Panc1 (cell line): ENCODE measurements around the gene ZNF451. TPM values are rescaled to one million over a fixed set of nuclear protein-coding genes. Genes with fewer than 3 reads are reported as not detected.

Source experiments
- ATAC-seq: fragments of 200-7000 bp; cut with Tn5 transposase; 2 replicates; pipeline ENCODE4 v1.9.1; 2020; ENCODE audit warnings: mild to moderate bottlenecking, moderate library complexity
- BruUV-seq: library from RNA; stranded (reverse); fragments of 400-500 nt; replicated peaks from 2 replicates; lab custom pipeline; 2021; lab: Mats Ljungman, UMichigan
- CTCF ChIA-PET: fragments of 300-600 bp; sonication (Branson Sonifier 250); formaldehyde crosslinking; loops from one replicate; lab custom pipeline; 2022; ENCODE audit warnings: antibody characterized with exemption; lab: Charles Lee
- POLR2A ChIA-PET: fragments of 300-600 bp; sonication (Branson Sonifier 250); formaldehyde crosslinking; loops from one replicate; lab custom pipeline; 2022; ENCODE audit warnings: antibody characterized with exemption; lab: Charles Lee
- DNase-seq: peaks from one replicate; pipeline ENCODE4 v3.0.0-alpha.2; 2010; ENCODE audit warnings: low read depth, low spot score
- H3K27ac ChIP-seq: 2 replicates; pipeline ENCODE4 v1.5.1; 2011; ENCODE audit warnings: mild to moderate bottlenecking, low read length, inconsistent platforms
- H3K27me3 ChIP-seq: fragments of 200-500 bp; sonication (Bioruptor generic); 2 replicates; pipeline ENCODE4 v1.6.0; 2014; ENCODE audit warnings: low read length, inconsistent platforms; ENCODE audit not compliant: control insufficient read depth, insufficient read depth
- H3K36me3 ChIP-seq: fragments of 200-500 bp; sonication (Bioruptor generic); 2 replicates; pipeline ENCODE4 v1.5.1; 2014; ENCODE audit warnings: inconsistent platforms, mild to moderate bottlenecking, low read length, moderate library complexity; ENCODE audit not compliant: control insufficient read depth, insufficient read depth
- H3K4me1 ChIP-seq: 2 replicates; pipeline ENCODE4 v1.5.1; 2011; ENCODE audit warnings: inconsistent platforms, mild to moderate bottlenecking, low read length, moderate library complexity; ENCODE audit not compliant: control insufficient read depth, insufficient read depth
- H3K4me3 ChIP-seq, 2 experiments: 2 replicates each; pipeline ENCODE4 v1.5.1; 2011 to 2012; ENCODE audit warnings: low read depth in 2 of 2, low read length in 2 of 2, mild to moderate bottlenecking in 2 of 2, inconsistent platforms in 1 of 2, moderate library complexity in 1 of 2
- H3K9me3 ChIP-seq: fragments of 200-500 bp; sonication (Bioruptor generic); 2 replicates; pipeline ENCODE4 v1.5.1; 2014; ENCODE audit warnings: low read depth, mild to moderate bottlenecking, inconsistent platforms, low read length, moderate library complexity; ENCODE audit not compliant: control insufficient read depth, insufficient read depth
- POLR2AphosphoS5 ChIP-seq: IDR thresholded peaks from 2 replicates; pipeline ENCODE4 v1.6.1; 2012; ENCODE audit warnings: mild to moderate bottlenecking, low read depth, low read length, moderate library complexity
- SIN3A ChIP-seq: IDR thresholded peaks from 2 replicates; pipeline ENCODE4 v1.6.1; 2012; ENCODE audit warnings: low read depth, mild to moderate bottlenecking, low read length, moderate library complexity, borderline replicate concordance; ENCODE audit not compliant: insufficient read depth
- TCF7L2 ChIP-seq: IDR thresholded peaks from 2 replicates; pipeline ENCODE4 v1.6.1; 2011; ENCODE audit warnings: mild to moderate bottlenecking, low read depth, low read length, inconsistent platforms
- in situ Hi-C: cut with HindIII; loops from 2 replicates; pipeline ENCODE4 v1.10.0; 2016; ENCODE audit warnings: low sequenced_read_pairs, low pct_unique_long_range_greater_than_20kb
- intact Hi-C: fragments of 100-400 bp; cut with micrococcal nuclease; formaldehyde crosslinking; loops from one replicate; pipeline ENCODE4 v1.10.0; 2022; ENCODE audit not compliant: unreplicated experiment
- total RNA-seq: library from RNA; stranded (reverse); gene quantifications from one replicate; pipeline ENCODE4 v1.2.1, GENCODE V29; 2021; ENCODE audit not compliant: unreplicated experiment
- TF ChIP-seq, protein P1 (sequence below), 2 experiments: IDR thresholded peaks; 2 replicates each; pipeline ENCODE4 v1.6.1; 2011 to 2012; ENCODE audit warnings: low read depth in 2 of 2, control low read depth in 1 of 2, low read length in 1 of 2, mild to moderate bottlenecking in 1 of 2, moderate library complexity in 1 of 2; ENCODE audit not compliant: insufficient read depth in 1 of 2
- TF ChIP-seq, protein P2 (sequence below): fragments of 450-650 bp; IDR thresholded peaks from 2 replicates; pipeline ENCODE4 v1.5.1; 2017; ENCODE audit warnings: mild to moderate bottlenecking

ZNF451 gene
- total RNA-seq, 1 experiment from 2014 or later = 71.1 TPM

GRCh38 chr6:57198926-57199636, 109.1 kb downstream of the ZNF451 start:
- Histone ChIP-seq H3K9me3 (no peaks in the 10 kb centered on the region), H3K4me1 (peaks cover 20% of the 10 kb centered on the region), H3K36me3 (no peaks in the 10 kb centered on the region), H3K27me3 (no peaks in the 10 kb centered on the region), H3K4me3 (no peak overlapping the region), H3K27ac (peak overlapping the region; percentile 32; the same call in 1 of the 2 replicates)
- DNase-seq (no peak), ATAC-seq (peak; percentile 94)
- BruUV-seq = no TSS peak
- POLR2A ChIA-PET = no interaction called here
- intact Hi-C loops = no loop called here
- TF ChIP-seq SIN3A (no peak), TCF7L2 (peak; percentile 79; the same call in 1 of the 2 replicates), POLR2AphosphoS5 (peak; percentile 39; the same call in 1 of the 2 replicates)
- TF ChIP-seq, protein P1, sequence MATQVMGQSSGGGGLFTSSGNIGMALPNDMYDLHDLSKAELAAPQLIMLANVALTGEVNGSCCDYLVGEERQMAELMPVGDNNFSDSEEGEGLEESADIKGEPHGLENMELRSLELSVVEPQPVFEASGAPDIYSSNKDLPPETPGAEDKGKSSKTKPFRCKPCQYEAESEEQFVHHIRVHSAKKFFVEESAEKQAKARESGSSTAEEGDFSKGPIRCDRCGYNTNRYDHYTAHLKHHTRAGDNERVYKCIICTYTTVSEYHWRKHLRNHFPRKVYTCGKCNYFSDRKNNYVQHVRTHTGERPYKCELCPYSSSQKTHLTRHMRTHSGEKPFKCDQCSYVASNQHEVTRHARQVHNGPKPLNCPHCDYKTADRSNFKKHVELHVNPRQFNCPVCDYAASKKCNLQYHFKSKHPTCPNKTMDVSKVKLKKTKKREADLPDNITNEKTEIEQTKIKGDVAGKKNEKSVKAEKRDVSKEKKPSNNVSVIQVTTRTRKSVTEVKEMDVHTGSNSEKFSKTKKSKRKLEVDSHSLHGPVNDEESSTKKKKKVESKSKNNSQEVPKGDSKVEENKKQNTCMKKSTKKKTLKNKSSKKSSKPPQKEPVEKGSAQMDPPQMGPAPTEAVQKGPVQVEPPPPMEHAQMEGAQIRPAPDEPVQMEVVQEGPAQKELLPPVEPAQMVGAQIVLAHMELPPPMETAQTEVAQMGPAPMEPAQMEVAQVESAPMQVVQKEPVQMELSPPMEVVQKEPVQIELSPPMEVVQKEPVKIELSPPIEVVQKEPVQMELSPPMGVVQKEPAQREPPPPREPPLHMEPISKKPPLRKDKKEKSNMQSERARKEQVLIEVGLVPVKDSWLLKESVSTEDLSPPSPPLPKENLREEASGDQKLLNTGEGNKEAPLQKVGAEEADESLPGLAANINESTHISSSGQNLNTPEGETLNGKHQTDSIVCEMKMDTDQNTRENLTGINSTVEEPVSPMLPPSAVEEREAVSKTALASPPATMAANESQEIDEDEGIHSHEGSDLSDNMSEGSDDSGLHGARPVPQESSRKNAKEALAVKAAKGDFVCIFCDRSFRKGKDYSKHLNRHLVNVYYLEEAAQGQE (IDR thresholded peaks at IDR 0.05; ENCODE audit: insufficient read depth in 1 of 2, low read depth in 2 of 2, low read length in 1 of 2) = no peak
- TF ChIP-seq, protein P2, sequence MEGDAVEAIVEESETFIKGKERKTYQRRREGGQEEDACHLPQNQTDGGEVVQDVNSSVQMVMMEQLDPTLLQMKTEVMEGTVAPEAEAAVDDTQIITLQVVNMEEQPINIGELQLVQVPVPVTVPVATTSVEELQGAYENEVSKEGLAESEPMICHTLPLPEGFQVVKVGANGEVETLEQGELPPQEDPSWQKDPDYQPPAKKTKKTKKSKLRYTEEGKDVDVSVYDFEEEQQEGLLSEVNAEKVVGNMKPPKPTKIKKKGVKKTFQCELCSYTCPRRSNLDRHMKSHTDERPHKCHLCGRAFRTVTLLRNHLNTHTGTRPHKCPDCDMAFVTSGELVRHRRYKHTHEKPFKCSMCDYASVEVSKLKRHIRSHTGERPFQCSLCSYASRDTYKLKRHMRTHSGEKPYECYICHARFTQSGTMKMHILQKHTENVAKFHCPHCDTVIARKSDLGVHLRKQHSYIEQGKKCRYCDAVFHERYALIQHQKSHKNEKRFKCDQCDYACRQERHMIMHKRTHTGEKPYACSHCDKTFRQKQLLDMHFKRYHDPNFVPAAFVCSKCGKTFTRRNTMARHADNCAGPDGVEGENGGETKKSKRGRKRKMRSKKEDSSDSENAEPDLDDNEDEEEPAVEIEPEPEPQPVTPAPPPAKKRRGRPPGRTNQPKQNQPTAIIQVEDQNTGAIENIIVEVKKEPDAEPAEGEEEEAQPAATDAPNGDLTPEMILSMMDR = peak; percentile 10; the same call in 1 of the 2 replicates
- CTCF ChIA-PET = interaction anchor here (0.6 kb wide), 1 partner anchor 23 kb away, joined by 3 read pairs; no protein-coding TSS in a partner anchor
- in situ Hi-C loops = no loop called here

- intact Hi-C loops = no loop called here
- DNase-seq (no peak), ATAC-seq (no peak)
- Histone ChIP-seq H3K4me1 (peaks cover 20% of the 10 kb centered on the region), H3K27me3 (no peaks in the 10 kb centered on the region), H3K9me3 (no peaks in the 10 kb centered on the region), H3K4me3 (no peak overlapping the region), H3K36me3 (no peaks in the 10 kb centered on the region), H3K27ac (peak overlapping the region; percentile 12; the same call in 1 of the 2 replicates)
- POLR2A ChIA-PET = no interaction called here
- in situ Hi-C loops = no loop called here
- BruUV-seq = TSS peak; percentile 35
- TF ChIP-seq POLR2AphosphoS5 (no peak), SIN3A (no peak), TCF7L2 (no peak)
- TF ChIP-seq, protein P1 (IDR thresholded peaks at IDR 0.05; ENCODE audit: insufficient read depth in 1 of 2, low read depth in 2 of 2, low read length in 1 of 2) = no peak
- TF ChIP-seq, protein P2 = no peak
- CTCF ChIA-PET = no interaction called here
These were observed 111.7 kb downstream of the ZNF451 start for GRCh38 chr6:57201718-57202117.
